Neutrophil (primary cell): ENCODE results near the gene XRCC4.

Source experiments
- H3K27ac ChIP-seq: fragments of 200-600 bp; sonication (generic); 2 replicates; pipeline ENCODE4 v1.5.1; 2016; ENCODE audit warnings: mild to moderate bottlenecking, moderate library complexity
- H3K27me3 ChIP-seq: fragments of 200-600 bp; sonication (generic); 2 replicates; pipeline ENCODE4 v1.6.0; 2016; ENCODE audit warnings: mild to moderate bottlenecking
- H3K36me3 ChIP-seq: fragments of 200-600 bp; sonication (generic); 2 replicates; pipeline ENCODE4 v1.5.1; 2017
- H3K4me1 ChIP-seq, 2 experiments: fragments of 200-600 bp in 1 of 2; sonication (generic) in 1 of 2; 1 replicate in 1 of 2; 2 replicates in 1 of 2; pipeline versions ENCODE4 v1.5.1 to v1.6.1; 2013 to 2016; ENCODE audit warnings: low read depth in 1 of 2, low read length in 1 of 2, mild to moderate bottlenecking in 1 of 2, moderate library complexity in 1 of 2; ENCODE audit not compliant: control insufficient read depth in 1 of 2, insufficient read depth in 1 of 2
- H3K4me3 ChIP-seq, 2 experiments: fragments of 200-600 bp in 1 of 2; sonication (generic) in 1 of 2; 1 replicate in 1 of 2; 2 replicates in 1 of 2; pipeline ENCODE4 v1.5.1; 2013 to 2016; ENCODE audit warnings: low read depth in 1 of 2, low read length in 1 of 2, mild to moderate bottlenecking in 1 of 2, moderate library complexity in 1 of 2
- H3K9me3 ChIP-seq: fragments of 200-600 bp; sonication (generic); 2 replicates; pipeline ENCODE4 v1.5.1; 2016
- TF ChIP-seq, protein P1 (sequence below): fragments of 200-600 bp; sonication (generic); IDR thresholded peaks from 2 replicates; pipeline ENCODE4 v1.5.1; 2016; ENCODE audit warnings: antibody characterized with exemption

The XRCC4 gene

GRCh38 chr5:83204651-83205050, 127.3 kb downstream of the XRCC4 start:
- Histone ChIP-seq H3K4me3 (no peak overlapping the region), H3K27me3 (no peaks in the 10 kb centered on the region), H3K9me3 (no peaks in the 10 kb centered on the region), H3K27ac (no peak overlapping the region), H3K4me1 (no peaks in the 10 kb centered on the region), H3K36me3 (peaks cover 22% of the 10 kb centered on the region)
- TF ChIP-seq, protein P1, sequence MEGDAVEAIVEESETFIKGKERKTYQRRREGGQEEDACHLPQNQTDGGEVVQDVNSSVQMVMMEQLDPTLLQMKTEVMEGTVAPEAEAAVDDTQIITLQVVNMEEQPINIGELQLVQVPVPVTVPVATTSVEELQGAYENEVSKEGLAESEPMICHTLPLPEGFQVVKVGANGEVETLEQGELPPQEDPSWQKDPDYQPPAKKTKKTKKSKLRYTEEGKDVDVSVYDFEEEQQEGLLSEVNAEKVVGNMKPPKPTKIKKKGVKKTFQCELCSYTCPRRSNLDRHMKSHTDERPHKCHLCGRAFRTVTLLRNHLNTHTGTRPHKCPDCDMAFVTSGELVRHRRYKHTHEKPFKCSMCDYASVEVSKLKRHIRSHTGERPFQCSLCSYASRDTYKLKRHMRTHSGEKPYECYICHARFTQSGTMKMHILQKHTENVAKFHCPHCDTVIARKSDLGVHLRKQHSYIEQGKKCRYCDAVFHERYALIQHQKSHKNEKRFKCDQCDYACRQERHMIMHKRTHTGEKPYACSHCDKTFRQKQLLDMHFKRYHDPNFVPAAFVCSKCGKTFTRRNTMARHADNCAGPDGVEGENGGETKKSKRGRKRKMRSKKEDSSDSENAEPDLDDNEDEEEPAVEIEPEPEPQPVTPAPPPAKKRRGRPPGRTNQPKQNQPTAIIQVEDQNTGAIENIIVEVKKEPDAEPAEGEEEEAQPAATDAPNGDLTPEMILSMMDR, result no peak

- H3K9me3 ChIP-seq, result no peaks in the 10 kb centered on the region
- no peaks in the 10 kb centered on the region for H3K27me3 ChIP-seq
- TF ChIP-seq, protein P1, result no peak
- H3K27ac ChIP-seq, result no peak overlapping the region
- peaks cover 3% of the 10 kb centered on the region for H3K36me3 ChIP-seq
- no peaks in the 10 kb centered on the region for H3K4me1 ChIP-seq
- no peak overlapping the region for H3K4me3 ChIP-seq
Measured at GRCh38 chr5:83209963-83210362, 132.6 kb downstream of the XRCC4 start.

GRCh38 chr5:83219077-83219476, 141.7 kb downstream of the XRCC4 start:
- no peaks in the 10 kb centered on the region for H3K4me1 ChIP-seq
- H3K27ac ChIP-seq, result no peak overlapping the region
- no peak overlapping the region for H3K4me3 ChIP-seq
- H3K36me3 ChIP-seq, result no peaks in the 10 kb centered on the region
- no peaks in the 10 kb centered on the region for H3K9me3 ChIP-seq
- H3K27me3 ChIP-seq, result no peaks in the 10 kb centered on the region
- TF ChIP-seq, protein P1, result no peak

GRCh38 chr5:83219495-83219894, 142.1 kb downstream of the XRCC4 start:
- no peak overlapping the region for H3K4me3 ChIP-seq
- H3K27me3 ChIP-seq, result no peaks in the 10 kb centered on the region
- H3K36me3 ChIP-seq, result no peaks in the 10 kb centered on the region
- TF ChIP-seq, protein P1, result no peak
- H3K27ac ChIP-seq, result no peak overlapping the region
- H3K9me3 ChIP-seq, result no peaks in the 10 kb centered on the region
- H3K4me1 ChIP-seq, result no peaks in the 10 kb centered on the region

DNA sequence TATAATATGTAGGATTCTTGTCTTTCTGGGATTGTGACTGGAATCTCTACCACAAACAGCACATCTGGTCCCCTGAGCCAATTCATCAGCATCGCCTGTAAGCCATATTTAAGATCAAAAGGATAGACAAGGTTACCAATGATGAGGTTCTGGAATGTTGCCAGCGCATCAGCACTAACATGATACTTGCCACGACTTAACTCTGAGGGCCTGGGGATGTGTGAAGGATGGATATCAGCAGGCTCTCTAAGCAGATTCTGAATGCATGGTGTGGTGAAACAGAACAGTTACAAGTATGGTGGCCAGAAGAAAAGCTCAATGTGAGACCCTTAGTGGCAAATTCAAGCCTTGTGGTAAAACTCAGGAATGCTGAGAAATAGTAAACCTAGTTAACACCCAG, 143.0 kb downstream of the XRCC4 start:
- H3K4me1 ChIP-seq, result no peaks in the 10 kb centered on the region

More for the DNA sequence above, 143.0 kb downstream of the XRCC4 start:
- Histone ChIP-seq H3K9me3 (no peaks in the 10 kb centered on the region), H3K27ac (no peak overlapping the region), H3K27me3 (no peaks in the 10 kb centered on the region), H3K36me3 (no peaks in the 10 kb centered on the region), H3K4me3 (no peak overlapping the region)
- TF ChIP-seq, protein P1, result no peak
